ENCODE measurements around the gene CPXM1.
"Not testable (repeated sequence)": the region's sequence is repeated elsewhere in the genome, so short reads cannot be mapped to it uniquely, and the experiment has no call there.

CPXM1 gene

DNA sequence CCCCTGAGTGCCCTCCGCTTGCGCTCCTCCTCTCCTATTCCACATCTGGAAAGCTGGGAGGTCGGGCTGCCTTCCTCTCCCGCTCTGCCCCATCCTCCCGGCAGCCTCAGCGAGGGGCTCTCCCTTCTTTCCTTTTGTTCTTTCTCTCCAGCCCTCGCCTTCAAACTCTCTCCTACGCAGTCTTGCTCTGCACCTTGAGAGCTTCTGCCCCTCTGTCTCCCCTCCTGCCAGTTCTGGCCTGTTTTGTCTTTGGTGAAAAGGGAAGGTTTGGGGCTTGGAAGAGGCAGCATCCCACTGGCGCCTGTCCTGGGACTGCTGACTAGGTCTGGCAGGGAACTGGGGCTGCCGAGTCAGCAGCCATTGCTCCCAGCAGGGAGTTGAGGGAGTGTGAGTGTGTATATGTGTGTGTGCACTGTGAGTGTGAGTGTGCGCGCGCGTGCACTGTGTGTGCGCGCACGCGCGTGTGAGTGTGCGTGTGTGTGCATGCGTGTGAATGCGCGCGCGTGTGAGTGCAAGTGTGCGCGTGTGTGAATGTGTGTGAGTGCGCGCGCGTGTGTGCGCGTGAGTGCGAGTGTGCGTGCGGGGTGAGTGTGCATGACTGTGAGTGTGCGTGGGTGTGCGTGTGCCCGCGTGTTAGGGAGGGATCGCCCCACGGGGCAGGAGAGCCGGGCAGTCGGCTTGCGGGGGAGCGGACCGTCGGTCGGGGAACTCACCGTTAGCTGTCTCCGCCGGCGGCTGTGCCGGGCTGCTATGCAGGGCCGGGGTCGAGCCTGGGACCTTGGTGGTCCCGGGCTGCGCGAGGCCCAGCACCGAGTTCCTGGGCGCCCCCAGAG is 523 bp downstream of the CPXM1 start:
- no peak for DNase-seq

DNA sequence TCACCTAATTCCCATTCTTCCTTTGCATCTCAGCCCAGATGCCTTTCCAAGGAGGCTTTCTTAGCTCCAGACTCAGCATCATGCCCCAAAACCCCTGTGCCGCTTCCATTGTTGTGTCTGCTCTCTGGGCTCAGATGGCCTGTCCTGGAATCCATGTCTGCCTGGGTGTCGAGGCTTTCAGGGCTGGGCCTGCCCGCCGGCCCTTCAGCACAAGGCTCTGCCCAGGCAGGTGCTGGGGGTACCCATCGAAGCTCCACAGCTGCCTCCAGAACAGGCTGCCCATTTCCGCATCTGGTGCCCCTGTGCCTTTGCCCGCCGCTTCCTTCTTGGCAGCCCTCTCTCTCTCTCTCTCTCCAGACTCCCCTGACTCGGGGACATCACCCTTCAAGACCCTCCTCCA is 1.2 kb downstream of the CPXM1 start:
- DNase-seq: no peak

DNA sequence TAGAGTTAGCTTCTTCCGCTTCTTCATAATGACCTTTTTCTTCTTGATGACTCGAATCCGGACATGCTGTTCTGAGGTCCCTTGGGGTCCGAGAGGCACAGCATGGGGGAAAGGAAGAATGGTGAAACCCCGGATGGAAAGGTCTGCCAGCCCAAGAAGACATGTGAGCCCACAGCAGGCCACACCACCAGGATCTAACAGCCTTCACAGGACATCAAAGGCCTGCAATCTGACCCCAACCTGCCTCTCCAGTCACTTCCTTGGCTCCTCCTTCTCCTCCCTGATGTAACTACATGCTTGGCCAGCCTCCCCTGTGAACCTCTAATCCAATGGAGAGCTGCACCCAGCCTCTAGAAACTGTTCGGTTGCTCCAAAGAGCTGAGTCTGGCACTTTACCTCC is 1.6 kb downstream of the CPXM1 start:
- DNase-seq: peak; percentile 15 to 19

DNA sequence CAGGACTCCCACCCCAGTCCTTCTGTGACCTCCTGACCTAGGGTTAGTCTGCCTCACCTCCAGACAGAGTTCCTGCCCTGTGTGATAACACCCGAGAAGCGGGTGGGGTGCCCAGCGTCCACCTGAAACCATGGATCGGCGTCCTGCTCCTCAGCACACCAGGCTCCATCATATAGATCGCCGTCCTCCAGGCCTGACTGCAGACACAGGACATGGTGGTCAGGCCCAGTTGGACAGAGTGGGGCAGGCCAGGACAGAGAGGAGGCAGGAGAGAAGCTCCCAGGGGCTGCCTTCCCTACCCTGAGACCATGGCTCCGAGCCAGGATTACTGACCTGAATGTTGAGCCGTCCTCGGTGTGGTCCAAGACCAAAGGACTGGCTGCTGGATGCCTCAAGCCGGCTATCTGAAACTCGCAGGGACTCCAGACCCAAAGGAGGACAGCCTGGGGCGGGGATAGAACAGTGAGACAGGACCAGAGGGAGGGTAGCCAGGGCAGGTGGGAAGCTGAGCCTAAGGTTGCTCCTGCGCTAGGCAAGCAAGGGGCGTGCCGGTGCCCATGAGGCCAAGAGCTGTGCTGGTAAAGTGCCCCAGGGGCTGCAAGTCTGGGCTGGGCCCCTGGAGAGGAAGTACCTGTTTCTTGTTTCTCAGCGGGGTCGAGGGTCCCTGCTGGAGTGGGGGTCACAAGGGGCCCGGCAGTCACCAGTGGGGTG is 2.2 kb downstream of the CPXM1 start:
- no peak for DNase-seq

DNA sequence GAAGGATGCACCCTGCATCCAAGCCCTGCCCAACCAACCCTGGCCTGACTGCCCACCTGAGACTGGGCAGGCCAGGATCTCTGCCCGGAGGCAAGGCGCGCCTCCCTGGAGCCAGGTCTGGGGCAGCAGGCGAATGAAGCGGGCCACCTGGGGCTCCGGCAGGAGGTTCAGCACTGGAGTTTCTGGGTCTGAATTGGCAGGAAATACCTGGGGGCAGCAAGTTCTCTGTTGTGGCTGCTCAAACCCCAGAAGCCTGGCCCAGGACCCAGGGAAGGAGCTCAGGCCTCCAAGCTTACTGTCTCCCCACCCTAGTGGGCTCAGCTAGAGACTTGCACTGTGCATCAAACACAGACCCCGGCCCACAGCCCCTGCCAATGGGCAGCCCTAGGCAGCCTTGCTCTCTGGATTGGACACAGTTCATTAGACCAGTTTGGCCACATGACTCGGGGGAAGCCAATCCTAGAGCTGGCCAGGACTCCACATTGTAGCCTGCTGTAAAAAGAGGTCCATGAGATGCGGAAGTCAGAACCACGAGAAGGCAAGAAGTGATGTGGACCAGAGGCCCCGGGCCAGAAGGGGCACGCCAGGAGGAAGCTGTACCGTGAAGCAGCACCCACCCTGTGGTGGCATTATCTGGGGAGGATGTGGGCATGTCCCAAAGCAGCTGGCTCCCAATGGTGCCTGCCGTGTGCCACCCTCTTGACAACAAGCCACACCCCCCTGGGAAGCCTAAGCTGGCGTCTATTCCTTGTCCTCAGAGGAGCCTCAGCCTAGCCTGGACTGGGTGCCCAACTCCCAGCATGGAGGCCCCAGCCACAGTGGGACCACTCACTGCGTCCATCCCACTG is 3.1 kb downstream of the CPXM1 start:
- no peak for DNase-seq

DNA sequence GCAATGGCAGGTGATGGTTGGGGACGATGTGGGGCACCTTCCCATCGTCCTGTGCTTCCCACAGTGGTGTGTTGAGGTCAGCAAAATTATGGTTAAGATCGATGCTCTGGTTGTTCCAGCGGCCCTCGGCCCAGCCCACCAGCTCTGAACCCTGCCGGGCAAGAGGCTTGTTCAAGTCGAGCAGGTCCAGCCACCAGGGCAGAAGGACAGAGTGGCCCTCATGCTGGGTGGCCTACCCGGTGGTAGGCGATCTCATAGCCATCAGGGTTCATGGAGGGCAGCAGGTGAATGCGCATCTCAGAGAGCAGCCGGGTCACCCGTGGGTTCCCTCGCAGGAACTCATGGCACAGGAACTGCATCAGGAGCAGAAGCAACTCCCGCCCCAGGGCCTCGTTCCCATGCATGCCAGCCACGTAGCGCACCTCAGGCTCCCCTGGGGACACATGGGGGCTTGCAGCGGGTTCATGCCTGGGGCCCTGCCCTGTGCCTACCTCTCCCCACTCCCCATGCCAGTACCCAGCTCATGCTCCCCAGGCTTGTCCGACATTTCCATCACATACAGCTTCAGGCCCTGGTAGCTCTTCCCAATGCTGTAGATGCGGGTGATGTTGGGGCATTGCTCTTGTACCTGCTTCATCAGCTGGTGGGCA is 4.3 kb downstream of the CPXM1 start:
- DNase-seq: no peak

DNA sequence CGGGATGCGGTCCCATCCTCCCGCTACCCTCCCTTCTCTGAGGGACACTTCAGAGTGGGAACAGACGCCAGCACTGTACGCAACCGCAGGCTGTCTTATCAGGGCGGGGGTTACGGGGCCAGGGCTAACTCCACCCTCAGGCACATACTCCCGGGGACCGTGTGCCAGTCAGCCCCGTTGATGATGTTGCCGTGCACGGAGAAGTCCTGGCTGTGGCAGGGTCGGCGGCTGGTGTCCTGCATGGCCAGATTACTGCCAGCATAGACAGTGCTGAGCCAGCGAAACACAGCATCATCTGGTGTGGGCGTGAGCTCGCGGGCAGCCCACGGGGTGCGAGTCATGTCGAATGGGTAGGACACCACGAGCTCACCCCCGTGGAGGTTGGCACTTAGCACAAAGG is 5.0 kb downstream of the CPXM1 start:
- no peak for DNase-seq

DNA sequence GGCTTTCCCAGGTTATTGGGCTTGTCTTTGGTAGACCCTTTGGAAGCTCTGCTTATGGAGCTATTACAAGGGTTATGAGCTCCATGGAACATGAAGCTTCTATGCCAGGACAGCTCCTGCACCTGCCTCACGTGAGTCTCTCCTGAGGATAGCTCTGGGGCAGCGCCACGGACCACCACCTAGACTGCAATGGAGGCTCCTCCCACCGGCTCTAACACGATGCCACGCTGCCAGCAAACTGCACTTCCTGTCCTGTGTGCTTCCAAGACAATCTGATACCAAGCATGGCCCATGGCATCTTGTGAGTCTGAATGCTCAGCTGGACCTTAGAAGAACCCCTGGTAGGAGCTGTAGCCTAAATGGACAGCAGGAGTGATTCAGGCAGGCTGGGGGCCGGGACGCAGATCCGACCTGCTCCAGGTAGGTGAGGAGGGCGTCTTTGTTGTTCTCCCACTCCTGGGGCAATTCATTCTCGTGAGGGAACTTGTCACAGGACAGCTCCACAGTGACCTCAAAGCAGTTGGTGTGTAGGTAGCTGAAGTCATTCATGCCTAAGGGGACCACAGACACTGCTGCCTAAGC is 5.5 kb downstream of the CPXM1 start:
- DNase-seq: no peak

DNA sequence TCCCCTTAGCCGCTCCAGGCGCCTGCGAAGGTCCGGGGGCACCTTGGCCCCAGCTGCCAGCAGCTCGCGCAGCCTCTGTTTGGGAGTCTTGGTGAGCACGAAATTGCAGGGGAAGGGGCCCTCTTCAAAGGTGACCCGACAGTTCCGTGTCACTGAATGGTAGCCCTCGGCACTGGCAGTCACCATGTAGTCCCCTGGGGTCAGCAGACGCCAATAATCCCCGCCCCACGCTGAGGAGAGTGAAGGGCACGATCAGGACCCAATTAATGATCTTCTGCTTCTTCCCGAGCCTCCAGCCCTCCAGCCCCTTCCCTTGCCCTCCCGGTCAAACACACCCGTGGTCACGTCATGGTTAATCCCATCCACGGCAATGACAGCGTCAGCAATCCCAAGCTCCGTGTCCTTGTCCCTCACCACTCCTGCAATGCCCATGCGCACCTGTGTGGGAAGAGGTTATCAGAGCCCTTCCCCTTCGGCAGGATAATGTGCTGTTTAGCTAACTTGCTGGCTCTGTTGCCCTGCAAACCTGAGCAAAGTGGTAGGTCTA is 6.2 kb downstream of the CPXM1 start:
- no peak for DNase-seq

DNA sequence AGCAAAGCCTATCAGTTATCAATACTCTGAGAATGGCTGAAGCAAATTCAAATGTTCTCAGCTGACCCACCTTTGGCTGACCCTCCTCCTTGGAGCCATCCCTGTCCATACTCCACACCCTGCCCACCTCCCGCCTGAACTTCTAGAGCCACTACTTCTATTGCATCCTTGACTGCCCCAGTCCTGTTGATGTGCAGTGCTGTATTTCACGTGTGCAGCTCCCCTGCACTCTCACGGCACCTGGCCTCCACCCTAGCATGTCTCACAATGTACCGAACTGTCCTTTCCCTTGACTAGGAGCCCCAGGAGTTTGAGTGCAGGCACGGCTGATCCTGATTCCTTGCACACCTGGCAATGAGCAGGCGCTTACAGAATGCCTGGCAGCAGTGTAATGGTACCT is 7.0 kb downstream of the CPXM1 start:
- no peak for DNase-seq

DNA sequence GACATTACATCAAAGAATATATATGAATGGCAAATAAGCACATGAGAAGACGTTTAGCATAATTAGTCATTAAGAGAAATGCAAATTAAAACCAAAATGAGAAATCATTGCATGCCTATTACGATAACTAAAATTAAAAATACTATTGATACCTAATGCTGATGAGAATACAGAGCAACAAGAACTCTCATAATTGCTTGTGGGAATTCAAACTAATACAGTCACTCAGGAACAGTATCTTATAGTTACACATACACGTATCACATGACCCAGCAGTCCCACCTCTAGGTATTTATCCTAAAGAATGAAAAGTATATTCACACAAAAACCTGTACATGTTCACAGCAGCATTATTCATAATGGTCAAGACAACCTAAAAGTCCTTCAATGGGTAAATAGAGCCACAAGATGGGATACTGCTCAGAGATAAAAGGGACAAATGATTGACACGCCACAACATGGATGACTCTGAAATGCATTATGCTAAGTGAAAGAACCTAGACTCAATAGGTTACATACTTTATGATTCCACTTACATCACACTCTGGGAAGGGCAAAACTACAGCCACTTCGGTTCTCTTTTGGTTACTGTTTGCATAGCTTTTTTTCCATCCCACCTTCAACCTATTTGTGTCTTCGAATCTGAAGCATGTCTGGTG is 16.4 kb downstream of the CPXM1 start:
- no peak for DNase-seq

DNA sequence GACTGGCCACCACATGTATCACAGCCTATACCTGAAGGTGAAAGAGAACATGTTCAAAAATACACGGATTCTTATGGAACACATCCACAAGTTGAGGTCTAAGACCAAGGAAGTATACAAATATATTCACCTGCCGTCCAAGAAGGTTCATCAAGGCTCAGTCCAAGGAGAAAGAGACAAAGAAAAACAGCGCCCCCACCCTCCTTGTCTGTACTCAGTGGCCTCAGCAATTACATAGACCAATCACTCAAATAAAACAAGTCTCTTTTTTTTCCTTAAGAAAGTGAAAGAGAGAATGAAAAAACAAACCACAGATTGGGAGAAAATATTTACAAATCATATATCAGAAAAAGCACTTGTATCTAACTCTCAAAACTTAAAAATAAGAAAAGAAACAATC is 19.5 kb downstream of the CPXM1 start:
- DNase-seq: no peak

DNA sequence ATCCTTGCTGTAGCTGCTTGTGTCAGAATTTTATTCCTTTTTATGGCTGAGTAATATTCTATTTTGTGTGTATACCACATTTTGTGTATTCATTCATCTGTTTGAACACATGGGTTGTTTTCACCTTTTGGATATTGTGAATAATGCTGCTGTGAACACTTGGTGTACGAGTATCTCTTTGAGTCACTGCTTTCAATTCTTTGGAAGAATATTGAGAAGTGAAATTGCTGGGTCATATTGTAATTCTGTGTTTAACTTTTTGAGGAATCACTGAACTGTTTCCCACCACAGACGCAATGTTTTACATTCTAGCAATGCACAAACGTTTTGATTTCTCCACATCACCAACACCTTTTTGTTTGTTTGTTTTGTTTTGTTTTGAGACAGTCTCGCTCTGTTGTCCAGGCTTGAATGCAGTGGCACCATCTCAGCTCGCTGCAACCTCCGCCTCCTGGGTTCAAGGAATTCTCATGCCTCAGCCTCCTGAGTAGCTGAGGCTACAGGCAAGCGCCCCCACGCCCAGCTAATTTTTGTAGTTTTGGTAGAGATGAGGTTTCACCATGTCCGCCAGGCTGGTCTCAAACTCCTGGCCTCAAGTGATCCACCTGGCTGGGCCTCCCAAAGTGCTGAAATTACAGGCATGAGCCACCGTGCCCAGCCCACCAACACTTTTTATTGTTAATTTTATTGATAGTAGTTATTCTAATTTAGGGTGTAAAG is 21.7 kb downstream of the CPXM1 start:
- no peak for DNase-seq

DNA sequence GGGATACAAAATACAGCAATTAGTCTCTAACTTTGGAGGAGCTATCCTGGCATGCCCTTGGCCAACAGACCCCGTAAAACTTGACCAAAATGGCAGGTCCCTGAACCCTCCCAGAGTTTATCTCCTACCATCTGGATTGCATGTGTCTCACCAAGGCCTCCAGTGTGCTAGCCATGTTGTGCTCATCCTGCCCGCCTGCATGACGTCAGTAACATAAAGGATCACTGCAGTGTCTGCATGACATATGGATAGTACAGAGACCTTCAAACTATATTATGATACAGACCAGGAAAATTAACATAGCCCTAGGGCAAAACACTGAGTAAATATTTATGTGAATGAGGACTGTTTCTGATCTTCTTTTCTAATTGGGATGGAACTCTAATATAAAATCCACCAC is 25.3 kb downstream of the CPXM1 start:
- no peak for DNase-seq

DNA sequence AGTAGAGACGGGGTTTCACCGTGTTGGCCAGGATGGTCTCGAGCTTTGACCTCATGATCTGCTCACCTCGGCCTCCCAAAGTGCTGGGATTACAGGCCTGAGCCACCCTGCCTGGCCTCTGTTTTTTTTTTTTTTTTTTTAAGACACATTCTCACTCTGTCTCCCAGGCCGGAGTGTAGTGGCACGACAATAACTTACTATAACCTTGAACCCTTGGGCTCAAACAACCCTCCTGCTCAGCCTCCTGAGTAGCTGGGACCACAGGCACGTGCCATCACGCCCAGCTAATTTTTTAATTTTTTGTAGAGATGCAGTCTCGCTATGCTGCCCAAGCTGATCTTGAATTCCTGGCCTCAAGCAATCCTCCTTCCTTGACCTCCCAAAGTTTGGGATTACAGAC is 26.6 kb downstream of the CPXM1 start:
- DNase-seq: no peak

DNA sequence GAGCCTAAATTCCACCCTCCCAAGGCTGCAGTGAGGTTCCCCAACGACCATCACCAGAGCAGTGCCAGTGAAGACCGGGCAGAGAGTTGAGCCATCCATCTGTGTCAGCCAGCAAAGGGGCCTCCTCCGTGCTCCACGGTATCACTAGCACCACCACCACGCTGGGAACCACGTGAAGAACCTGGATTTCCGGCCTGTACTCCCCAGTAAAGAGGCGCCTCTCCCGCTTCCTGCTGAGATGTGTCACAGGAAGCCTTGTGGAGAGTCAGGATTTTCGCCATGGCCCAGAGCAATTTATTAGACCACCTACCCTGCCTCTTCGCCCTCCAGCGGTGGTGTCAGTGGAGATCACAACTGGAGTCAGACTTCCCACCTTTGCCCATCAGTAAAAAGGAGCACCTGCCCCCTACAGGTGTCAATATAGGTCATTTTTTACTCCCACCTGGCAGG is 28.8 kb downstream of the CPXM1 start:
- DNase-seq: peak; percentile 75 to 81

DNA sequence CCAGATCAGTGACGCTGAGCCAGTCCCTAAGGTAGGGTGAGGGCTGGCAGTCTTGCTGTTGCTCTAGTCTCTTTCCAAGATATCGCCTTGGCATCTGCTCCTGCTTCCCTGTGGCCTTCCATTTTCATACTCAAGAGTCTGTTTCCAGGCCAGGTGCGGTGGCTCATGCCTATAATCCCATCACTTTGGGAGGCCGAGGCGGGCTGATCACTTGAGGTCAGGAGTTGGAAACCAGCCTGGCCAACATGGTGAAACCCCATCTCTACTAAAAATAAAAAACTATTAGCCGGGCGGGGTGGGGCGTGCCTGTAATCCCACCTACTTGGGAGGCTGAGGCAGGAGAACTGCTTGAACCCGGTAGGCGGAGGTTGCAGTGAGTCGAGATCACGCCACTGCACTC is 30.3 kb downstream of the CPXM1 start:
- DNase-seq: not testable (repeated sequence)

DNA sequence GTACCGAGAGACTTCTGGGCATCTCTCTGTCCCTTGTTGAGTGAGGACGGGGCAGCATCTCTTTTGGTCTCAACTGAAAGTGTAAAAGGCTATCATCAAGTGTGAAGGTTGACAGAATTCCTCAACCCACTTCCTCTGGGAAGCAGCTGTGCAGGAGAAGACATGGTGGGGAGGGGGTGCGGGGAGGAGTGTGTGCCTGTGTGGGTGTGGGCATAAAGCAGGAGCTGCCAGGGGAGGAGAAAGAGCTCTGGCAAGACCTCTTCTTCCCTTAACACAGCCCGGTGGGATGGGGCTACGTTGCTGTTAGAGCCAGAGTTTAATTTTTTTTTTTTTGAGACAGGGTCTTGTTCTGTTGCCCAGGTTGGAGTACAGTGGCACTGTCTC is 31.8 kb downstream of the CPXM1 start:
- no peak for DNase-seq

DNA sequence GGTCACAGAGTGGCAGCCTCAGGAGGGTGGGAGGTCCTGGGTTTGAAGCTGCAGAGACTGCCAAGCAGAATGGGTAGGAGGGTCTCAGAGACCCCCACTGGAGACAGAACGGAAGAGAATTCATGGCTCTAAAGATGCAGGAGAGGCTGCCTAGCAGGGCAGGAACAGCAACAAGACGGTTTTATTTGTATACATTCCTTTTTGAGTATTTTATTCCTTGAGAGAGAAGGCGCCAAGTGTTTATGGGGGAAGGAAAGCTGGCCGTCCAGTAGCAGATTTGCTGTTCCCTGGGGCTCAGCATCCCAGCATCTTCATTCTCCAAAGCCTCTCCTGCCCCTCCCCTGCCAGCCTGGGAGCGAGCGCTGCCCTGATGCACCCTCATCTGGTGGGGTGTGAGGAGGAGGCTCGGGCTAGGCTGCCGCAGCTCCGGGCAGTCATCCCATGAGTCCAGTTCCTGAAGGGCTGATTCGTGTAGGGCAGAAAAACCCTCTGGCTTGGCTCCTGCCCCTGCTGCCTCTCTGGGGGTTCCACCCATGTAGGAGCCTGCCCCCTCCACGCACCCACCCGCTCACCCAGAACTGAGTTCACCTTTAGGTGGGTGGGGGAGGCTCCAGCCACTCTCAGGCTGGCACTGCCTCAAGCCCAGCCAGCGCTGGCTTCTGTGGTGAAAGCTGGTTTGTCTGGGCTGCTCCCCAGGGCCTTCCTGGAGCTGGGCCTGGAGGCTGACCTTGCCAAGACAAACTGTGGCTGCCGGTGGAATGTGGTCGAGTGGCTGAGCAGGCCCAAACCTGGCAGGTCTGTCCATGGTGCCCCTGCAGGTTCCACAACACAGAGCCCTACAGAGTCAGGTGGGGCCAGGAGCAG is 32.4 kb downstream of the CPXM1 start:
- DNase-seq: no peak

DNA sequence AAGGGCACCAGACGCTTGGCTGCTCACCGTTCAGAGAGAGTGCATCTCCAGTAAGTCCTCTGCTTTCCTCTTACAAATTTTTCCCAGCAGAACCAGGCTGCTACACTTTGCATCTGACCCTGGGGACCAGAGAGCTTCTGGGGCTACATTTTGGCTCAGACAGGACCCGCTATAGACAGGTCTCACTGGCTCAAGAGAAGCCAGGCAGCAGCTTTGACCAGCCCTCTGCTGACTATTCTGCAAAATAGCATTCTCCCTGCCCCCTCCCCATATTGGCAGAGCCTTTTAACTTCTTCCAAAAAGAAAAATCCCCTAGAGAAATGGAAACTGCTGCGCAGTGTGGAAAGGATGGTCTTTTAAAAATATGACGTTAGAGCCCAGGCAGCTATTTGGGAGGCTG is 37.2 kb downstream of the CPXM1 start:
- no peak for DNase-seq

Data from Kasumi-1 (cell line).